GM10248 (cell line): ENCODE data around the gene SPTB.

ENCODE experiments used
- CTCF ChIA-PET: fragments of 300-600 bp; sonication (Branson Sonifier 250); formaldehyde crosslinking; extraction: SDS; loops from one replicate; lab custom pipeline; 2021; ENCODE audit warnings: antibody characterized with exemption; lab: Yijun Ruan, JAX
- POLR2A ChIA-PET: fragments of 350-650 bp; sonication (Branson Sonifier 250); formaldehyde crosslinking; extraction: SDS; loops from one replicate; lab custom pipeline; 2020; ENCODE audit warnings: antibody characterized with exemption; lab: Yijun Ruan, JAX
- DNase-seq: peaks from one replicate; pipeline ENCODE4 v3.0.0; 2012; ENCODE audit errors: extremely low spot score
- TF ChIP-seq, protein P1 (sequence below): IDR thresholded peaks from 2 replicates; pipeline ENCODE4 v1.5.1; 2012; ENCODE audit warnings: mild to moderate bottlenecking, low read depth; ENCODE audit errors: extremely low read depth, missing control alignments, control extremely low read depth

SPTB gene

DNA sequence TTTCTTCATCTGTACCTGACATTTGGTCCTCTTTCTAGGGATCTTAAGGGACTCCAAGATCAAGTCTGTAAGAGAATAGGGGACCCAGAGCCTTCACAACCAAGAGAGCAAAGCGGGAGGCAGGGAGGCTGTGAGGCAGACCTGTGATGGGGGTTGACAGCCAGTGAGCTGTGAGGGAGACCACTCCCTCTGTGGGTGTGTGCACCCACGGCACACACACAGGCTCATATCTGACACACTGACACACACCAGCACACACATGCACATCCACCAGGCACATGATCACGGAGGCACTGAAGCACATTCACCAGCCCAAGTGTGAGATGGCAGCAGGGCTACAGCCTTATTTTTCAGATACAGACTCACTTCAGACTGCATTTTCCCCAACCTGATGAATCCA is 55.2 kb downstream of the SPTB start:
- no peak for DNase-seq
- CTCF ChIA-PET, result interaction anchor here (0.8 to 9.8 kb wide), 21 partner anchors 7 to 162 kb away, joined by 3 to 203 read pairs (median 7); partner anchors contain the start of genes CHURC1 and FNTB
- TF ChIP-seq, protein P1, sequence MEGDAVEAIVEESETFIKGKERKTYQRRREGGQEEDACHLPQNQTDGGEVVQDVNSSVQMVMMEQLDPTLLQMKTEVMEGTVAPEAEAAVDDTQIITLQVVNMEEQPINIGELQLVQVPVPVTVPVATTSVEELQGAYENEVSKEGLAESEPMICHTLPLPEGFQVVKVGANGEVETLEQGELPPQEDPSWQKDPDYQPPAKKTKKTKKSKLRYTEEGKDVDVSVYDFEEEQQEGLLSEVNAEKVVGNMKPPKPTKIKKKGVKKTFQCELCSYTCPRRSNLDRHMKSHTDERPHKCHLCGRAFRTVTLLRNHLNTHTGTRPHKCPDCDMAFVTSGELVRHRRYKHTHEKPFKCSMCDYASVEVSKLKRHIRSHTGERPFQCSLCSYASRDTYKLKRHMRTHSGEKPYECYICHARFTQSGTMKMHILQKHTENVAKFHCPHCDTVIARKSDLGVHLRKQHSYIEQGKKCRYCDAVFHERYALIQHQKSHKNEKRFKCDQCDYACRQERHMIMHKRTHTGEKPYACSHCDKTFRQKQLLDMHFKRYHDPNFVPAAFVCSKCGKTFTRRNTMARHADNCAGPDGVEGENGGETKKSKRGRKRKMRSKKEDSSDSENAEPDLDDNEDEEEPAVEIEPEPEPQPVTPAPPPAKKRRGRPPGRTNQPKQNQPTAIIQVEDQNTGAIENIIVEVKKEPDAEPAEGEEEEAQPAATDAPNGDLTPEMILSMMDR, result no peak
- POLR2A ChIA-PET, result no interaction called here

DNA sequence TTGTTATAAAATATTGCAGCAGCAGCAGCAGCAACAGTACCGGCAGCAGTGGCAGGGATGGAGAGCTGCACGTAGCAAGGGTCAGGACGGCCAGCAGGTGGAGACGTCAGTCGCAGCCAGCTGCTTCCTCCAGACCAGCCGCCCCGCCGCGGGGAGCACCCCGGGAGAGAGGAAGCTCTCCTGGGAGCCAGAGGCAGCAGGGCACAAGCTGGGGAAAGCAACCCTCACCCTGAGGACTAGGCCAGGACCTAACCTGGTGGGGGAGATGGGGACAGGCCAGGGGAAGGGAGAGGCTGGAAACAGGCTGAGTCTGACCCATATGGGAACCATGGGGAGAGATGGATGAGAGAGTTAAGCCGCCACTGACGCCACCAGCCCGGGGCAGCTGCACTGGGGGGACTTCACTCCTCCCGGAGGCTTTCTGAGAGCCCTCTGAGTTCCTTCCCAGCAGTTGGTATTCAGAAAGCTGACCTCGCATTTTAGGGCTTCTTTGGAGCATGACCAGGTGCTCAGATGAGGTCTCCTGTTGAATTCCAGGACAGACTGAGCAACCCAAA is 56.3 kb downstream of the SPTB start:
- ChIA-PET CTCF (interaction anchor here (0.7 to 9.8 kb wide), 50 partner anchors 8 to 200 kb away, joined by 3 to 203 read pairs (median 5); partner anchors contain the start of genes CHURC1 and FNTB), POLR2A (no interaction called here)
- DNase-seq, result peak; percentile 90
- TF ChIP-seq, protein P1, result peak; percentile 85

DNA sequence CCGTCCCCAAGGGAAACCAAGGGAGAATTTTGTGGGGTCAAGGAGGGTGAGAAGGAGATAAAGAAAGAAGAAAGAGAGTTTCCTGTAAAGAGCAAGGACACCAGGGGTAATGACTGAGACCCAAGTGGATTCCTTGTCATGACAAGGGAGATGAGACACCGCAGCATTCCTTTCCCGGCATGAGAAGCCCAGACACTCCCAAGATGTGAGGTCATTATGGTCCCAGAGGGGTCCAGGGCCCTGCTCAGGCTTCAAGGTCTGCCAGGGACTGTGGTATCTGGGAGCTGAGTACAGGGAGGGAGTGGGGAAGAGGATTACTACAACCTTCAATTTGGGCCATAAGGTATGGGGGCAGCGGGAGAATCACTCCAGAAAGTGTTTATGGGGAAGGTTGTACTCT is 58.1 kb downstream of the SPTB start:
- POLR2A ChIA-PET, result no interaction called here
- TF ChIP-seq, protein P1, result no peak
- no peak for DNase-seq
- CTCF ChIA-PET, result interaction anchor here (0.6 to 9.8 kb wide), 3 partner anchors 10 to 70 kb away, joined by 3 to 203 read pairs (median 10); no protein-coding TSS in a partner anchor

DNA sequence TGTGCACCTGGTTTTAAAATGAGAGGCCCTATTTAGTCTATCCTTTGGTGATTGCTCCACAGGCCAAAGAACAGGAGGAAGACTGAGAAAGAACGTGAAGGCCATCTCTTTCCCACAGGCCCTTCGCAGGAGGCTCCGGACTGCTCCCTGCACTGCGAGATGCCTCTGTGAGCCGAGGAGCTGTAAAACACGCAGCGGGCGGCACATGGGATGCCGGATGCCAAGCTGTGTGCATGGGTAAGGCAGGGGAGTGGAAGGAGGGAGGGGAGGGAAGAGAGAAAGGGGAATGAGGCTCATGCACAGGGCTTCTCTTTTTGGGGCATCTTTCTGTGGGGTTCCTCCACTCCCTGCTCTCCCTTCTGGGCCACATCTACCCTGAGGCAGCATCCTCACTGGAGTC is 61.6 kb downstream of the SPTB start:
- ChIA-PET CTCF (interaction anchor here (1.6 kb wide), 1 partner anchor 74 kb away, joined by 6 read pairs; no protein-coding TSS in a partner anchor), POLR2A (no interaction called here)
- DNase-seq, result no peak
- TF ChIP-seq, protein P1, result no peak

DNA sequence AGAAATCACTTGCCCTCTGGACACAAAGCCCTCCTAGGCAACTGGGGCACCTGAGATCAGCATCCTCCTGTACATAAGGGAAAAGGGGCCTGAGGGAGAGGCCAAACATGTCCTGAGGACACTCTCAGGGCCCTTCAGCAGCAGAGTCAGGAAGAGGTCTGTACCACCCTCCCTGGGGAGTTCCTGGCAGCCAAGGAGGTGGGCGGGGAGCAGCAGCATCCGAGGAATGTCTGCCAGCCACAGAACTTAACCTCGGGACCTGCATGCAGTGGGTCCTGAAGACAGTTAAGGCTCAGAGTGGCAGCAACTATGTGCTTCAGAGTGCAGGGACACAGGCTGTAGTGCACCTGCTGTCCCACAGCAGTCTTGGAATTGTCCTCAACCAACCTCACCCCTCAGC is 62.1 kb downstream of the SPTB start:
- POLR2A ChIA-PET, result no interaction called here
- TF ChIP-seq, protein P1, result no peak
- CTCF ChIA-PET, result interaction anchor here (1.1 to 1.6 kb wide), 2 partner anchors 75 to 93 kb away, joined by 3 to 6 read pairs; no protein-coding TSS in a partner anchor
- no peak for DNase-seq

DNA sequence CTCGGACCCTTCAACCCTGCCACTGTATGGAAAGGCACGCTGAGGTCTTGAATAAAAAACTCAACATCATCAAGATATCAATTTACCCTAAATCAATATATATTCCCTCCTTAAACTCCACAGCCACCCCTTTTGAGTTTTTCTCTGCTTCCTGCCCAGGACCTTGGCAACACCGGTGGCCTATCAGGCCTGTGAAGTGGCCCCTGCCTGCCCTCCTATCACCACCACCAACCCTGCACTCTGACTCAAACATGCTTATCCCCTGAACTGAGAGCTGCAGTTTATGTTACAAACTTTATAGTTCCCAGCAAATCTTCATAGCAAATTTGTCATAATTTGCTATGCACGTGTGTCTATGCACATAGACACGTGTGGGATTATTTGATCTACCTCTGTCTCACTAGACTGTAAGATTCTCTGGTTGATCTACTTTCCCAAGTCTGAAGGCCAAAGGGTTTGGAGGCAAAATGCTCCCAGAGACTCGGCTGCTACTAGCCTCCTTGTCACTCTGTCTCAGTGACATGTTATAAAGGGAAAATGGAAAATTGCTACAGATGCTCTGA is 63.4 kb downstream of the SPTB start:
- no peak for DNase-seq
- TF ChIP-seq, protein P1, result no peak
- ChIA-PET POLR2A (no interaction called here), CTCF (interaction anchor here (1.0 to 4.4 kb wide), 5 partner anchors 12 to 171 kb away, joined by 3 to 26 read pairs (median 5); partner anchors contain the start of gene FNTB)
